H1 (cell line): ENCODE measurements around the gene VIT.

ENCODE experiments used
- GTF2F1 ChIP-seq: IDR thresholded peaks from 2 replicates; pipeline ENCODE4 v1.6.1; 2012; ENCODE audit warnings: low read depth, low read length, improper control_type of control experiment, borderline replicate concordance
- POLR2A ChIP-seq, 2 experiments: IDR thresholded peaks; 1 replicate in 1 of 2; 2 replicates in 1 of 2; pipeline ENCODE4 v1.6.1; 2011; ENCODE audit warnings: low read depth in 2 of 2, low read length in 2 of 2, mild to moderate bottlenecking in 2 of 2; ENCODE audit errors: control extremely low read depth in 1 of 2
- POLR2AphosphoS5 ChIP-seq: IDR thresholded peaks from 2 replicates; pipeline ENCODE4 v1.6.1; 2011; ENCODE audit warnings: low read depth, low read length
- TF ChIP-seq, protein P1 (sequence below): IDR thresholded peaks from 2 replicates; pipeline ENCODE4 v1.6.1; 2012; ENCODE audit warnings: inconsistent platforms

DNA sequence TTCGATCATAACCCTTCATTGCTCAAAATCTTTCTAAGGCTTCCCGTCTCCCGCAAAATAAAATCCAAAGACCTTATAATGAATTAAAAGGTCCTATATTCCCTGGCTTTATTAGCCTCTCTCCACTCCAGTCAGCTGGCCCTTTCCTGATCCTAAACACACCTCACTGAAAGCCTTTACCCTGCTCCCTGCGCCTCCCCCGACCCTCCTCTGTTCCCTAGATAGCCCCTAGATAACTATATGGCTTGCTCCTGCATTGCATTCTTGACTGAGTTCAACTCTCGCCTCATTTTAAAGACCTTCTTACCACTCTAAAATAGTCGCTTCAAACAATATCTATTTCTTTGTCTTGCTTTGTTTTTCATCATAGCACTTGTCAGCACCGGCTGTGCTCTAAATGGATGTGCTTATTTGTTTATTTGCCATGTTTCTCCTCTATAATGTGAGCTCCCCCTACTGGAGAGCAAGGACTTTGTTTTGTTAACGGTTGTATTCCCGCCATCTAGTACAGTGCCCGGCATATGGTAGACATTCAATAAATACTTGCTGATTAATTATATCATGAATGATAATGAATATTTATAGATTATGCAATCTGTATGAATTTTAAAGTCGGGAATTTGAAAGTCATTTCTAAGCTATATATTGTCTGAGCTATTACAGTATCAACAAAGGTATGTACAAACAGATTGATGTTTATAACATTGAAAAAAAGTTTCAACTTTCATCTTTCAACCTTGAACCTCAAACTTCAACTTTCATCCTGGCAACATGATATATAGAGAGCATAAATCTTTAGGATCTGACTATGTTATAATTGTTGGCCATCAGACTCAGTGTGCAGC lies 32.4 kb upstream of the VIT start:
- no peak for TF ChIP-seq POLR2A (IDR thresholded peaks at IDR 0.05; ENCODE audit: control extremely low read depth in 1 of 2, low read depth in 2 of 2, low read length in 2 of 2)
- no peak for TF ChIP-seq POLR2AphosphoS5
- TF ChIP-seq, protein P1, sequence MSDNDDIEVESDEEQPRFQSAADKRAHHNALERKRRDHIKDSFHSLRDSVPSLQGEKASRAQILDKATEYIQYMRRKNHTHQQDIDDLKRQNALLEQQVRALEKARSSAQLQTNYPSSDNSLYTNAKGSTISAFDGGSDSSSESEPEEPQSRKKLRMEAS: no peak
- no peak for TF ChIP-seq GTF2F1
